DOHH2 (cell line): ENCODE results near the gene RAD9A.

Source experiments
- H3F3A ChIP-seq: fragments of 200-600 bp; sonication (generic), shearing (Covaris generic); 2 replicates; pipeline ENCODE4 v1.6.0; 2016; ENCODE audit warnings: antibody characterized with exemption, mild to moderate bottlenecking; ENCODE audit not compliant: control insufficient read depth, insufficient read depth
- H3K27ac ChIP-seq: fragments of 200-600 bp; sonication (generic); 2 replicates; pipeline ENCODE4 v1.5.1; 2014; ENCODE audit warnings: low read depth, mild to moderate bottlenecking, low read length, moderate library complexity
- H3K27me3 ChIP-seq: fragments of 200-600 bp; sonication (generic); 2 replicates; pipeline ENCODE4 v1.6.1; 2014; ENCODE audit warnings: mild to moderate bottlenecking, low read length, mixed read lengths; ENCODE audit not compliant: control insufficient read depth
- H3K36me3 ChIP-seq: fragments of 200-600 bp; sonication (generic); 2 replicates; pipeline ENCODE4 v1.6.1; 2014; ENCODE audit warnings: mild to moderate bottlenecking, low read length, moderate library complexity, mixed read lengths; ENCODE audit not compliant: control insufficient read depth
- H3K4me1 ChIP-seq: fragments of 200-600 bp; sonication (generic); 2 replicates; pipeline ENCODE4 v1.6.1; 2014; ENCODE audit warnings: mild to moderate bottlenecking, low read length, mixed read lengths; ENCODE audit not compliant: control insufficient read depth
- H3K4me2 ChIP-seq: fragments of 200-600 bp; sonication (generic); 2 replicates; pipeline ENCODE4 v1.6.0; 2014; ENCODE audit warnings: mild to moderate bottlenecking, low read length, moderate library complexity
- H3K4me3 ChIP-seq: fragments of 200-600 bp; sonication (generic); 2 replicates; pipeline ENCODE4 v1.5.1; 2014; ENCODE audit warnings: mild to moderate bottlenecking, low read length, mixed read lengths
- H3K79me2 ChIP-seq: fragments of 200-600 bp; sonication (generic); 2 replicates; pipeline ENCODE4 v1.6.1; 2014; ENCODE audit warnings: mild to moderate bottlenecking, low read length, mixed read lengths; ENCODE audit not compliant: control insufficient read depth
- H3K9me2 ChIP-seq: fragments of 200-600 bp; sonication (generic); replicated peaks from 2 replicates; pipeline ENCODE4 v1.6.1; 2014; ENCODE audit warnings: mild to moderate bottlenecking, low read length, mixed read lengths; ENCODE audit not compliant: control insufficient read depth
- H3K9me3 ChIP-seq: fragments of 200-600 bp; sonication (generic); 2 replicates; pipeline ENCODE4 v1.6.1; 2014; ENCODE audit warnings: antibody characterized with exemption, low read length, mixed read lengths; ENCODE audit not compliant: control insufficient read depth, insufficient read depth
- H4K20me1 ChIP-seq: fragments of 200-600 bp; sonication (generic); 2 replicates; pipeline ENCODE4 v1.6.0; 2014; ENCODE audit warnings: low read depth, mild to moderate bottlenecking, antibody characterized with exemption, low read length, moderate library complexity; ENCODE audit not compliant: control insufficient read depth, insufficient read depth
- CTCF ChIP-seq: fragments of 200-600 bp; sonication (generic); IDR thresholded peaks from one replicate; pipeline ENCODE4 v1.5.1; 2014; ENCODE audit warnings: antibody characterized with exemption, mild to moderate bottlenecking, low read depth, low read length; ENCODE audit not compliant: poor library complexity, severe bottlenecking
- EZH2phosphoT487 ChIP-seq: fragments of 200-600 bp; sonication (generic); IDR thresholded peaks from 2 replicates; pipeline ENCODE4 v1.6.1; 2017; ENCODE audit warnings: borderline replicate concordance, mild to moderate bottlenecking, antibody characterized with exemption, low read length, moderate library complexity, mixed read lengths

Gene RAD9A

GRCh38 chr11:67352546-67353316, 39.1 kb upstream of the RAD9A start:
- Histone ChIP-seq H3K9me3 (no peaks in the 10 kb centered on the region), H4K20me1 (no peaks in the 10 kb centered on the region), H3K4me2 (peak overlapping the region; percentile 97), H3K27ac (peak overlapping the region; percentile 99), H3K27me3 (no peaks in the 10 kb centered on the region), H3K4me1 (peaks cover 81% of the 10 kb centered on the region), H3K36me3 (peaks cover 33% of the 10 kb centered on the region), H3K79me2 (peaks cover 48% of the 10 kb centered on the region), H3K9me2 (no peaks in the 10 kb centered on the region), H3F3A (peaks cover 31% of the 10 kb centered on the region), H3K4me3 (peak overlapping the region; percentile 92)
- TF ChIP-seq CTCF: no peak

- H3K79me2 ChIP-seq: peaks cover 48% of the 10 kb centered on the region
These were observed 38.3 kb upstream of the RAD9A start, which contains the start of gene POLD4 for GRCh38 chr11:67353317-67354074. Gene POLD4, minus strand, starts transcription at chr11:67353546. Its CDS starts 147 bp downstream, at chr11:67353399.

GRCh38 chr11:67354075-67355022, 37.4 kb upstream of the RAD9A start:
- Histone ChIP-seq H4K20me1 (no peaks in the 10 kb centered on the region), H3K79me2 (peaks cover 48% of the 10 kb centered on the region), H3K9me2 (no peaks in the 10 kb centered on the region), H3K9me3 (no peaks in the 10 kb centered on the region), H3K4me2 (peak overlapping the region; percentile 92), H3F3A (peaks cover 22% of the 10 kb centered on the region), H3K27ac (peak overlapping the region; percentile 99), H3K36me3 (peaks cover 33% of the 10 kb centered on the region), H3K4me3 (peak overlapping the region; percentile 82), H3K4me1 (peaks cover 77% of the 10 kb centered on the region), H3K27me3 (no peaks in the 10 kb centered on the region)
- TF ChIP-seq EZH2phosphoT487 (no peak), CTCF (no peak)

More at GRCh38 chr11:67353317-67354074, 38.3 kb upstream of the RAD9A start, which contains the start of gene POLD4:
- Histone ChIP-seq H3K36me3 (peaks cover 33% of the 10 kb centered on the region), H3K9me2 (no peaks in the 10 kb centered on the region), H3K4me1 (peaks cover 84% of the 10 kb centered on the region), H3K27me3 (no peaks in the 10 kb centered on the region), H3K9me3 (no peaks in the 10 kb centered on the region), H3K27ac (peak within 1 kb of the TSS; percentile 99), H3F3A (peaks cover 28% of the 10 kb centered on the region), H4K20me1 (no peaks in the 10 kb centered on the region), H3K4me3 (peak within 1 kb of the TSS; percentile 92), H3K4me2 (peak within 1 kb of the TSS; percentile 97)
- no peak for TF ChIP-seq EZH2phosphoT487
- peak; percentile 13 for TF ChIP-seq CTCF
